Hepatocyte (in vitro differentiated cells): Measurements from ENCODE around the gene SERPINB11. TPM values are rescaled to one million over a fixed set of nuclear protein-coding genes. Genes with fewer than 3 reads are reported as not detected.
"Not testable (repeated sequence)": the region's sequence is repeated elsewhere in the genome, so short reads cannot be mapped to it uniquely, and the experiment has no call there.

Source experiments
- DNase-seq: peaks from one replicate; pipeline ENCODE4 v3.0.0-alpha.2; 2016; ENCODE audit warnings: low spot score
- H2AFZ ChIP-seq: fragments of 200-600 bp; sonication (generic); 2 replicates; pipeline ENCODE4 v1.6.0; 2016; ENCODE audit warnings: antibody characterized with exemption, mild to moderate bottlenecking
- H3K27ac ChIP-seq: fragments of 200-600 bp; sonication (generic); 2 replicates; pipeline ENCODE4 v1.5.1; 2016; ENCODE audit warnings: mild to moderate bottlenecking
- H3K27me3 ChIP-seq: fragments of 200-600 bp; sonication (generic); 2 replicates; pipeline ENCODE4 v1.6.1; 2016
- H3K36me3 ChIP-seq: fragments of 200-600 bp; sonication (generic); replicated peaks from 2 replicates; pipeline ENCODE4 v1.5.1; 2016; ENCODE audit warnings: low read depth; ENCODE audit not compliant: insufficient read depth
- H3K4me1 ChIP-seq: fragments of 200-600 bp; sonication (generic); 2 replicates; pipeline ENCODE4 v1.5.1; 2016; ENCODE audit warnings: mild to moderate bottlenecking, moderate library complexity; ENCODE audit not compliant: insufficient read depth
- H3K4me2 ChIP-seq: fragments of 200-600 bp; sonication (generic); 2 replicates; pipeline ENCODE4 v1.6.0; 2016
- H3K4me3 ChIP-seq: fragments of 200-600 bp; sonication (generic); 2 replicates; pipeline ENCODE4 v1.5.1; 2016; ENCODE audit warnings: mild to moderate bottlenecking
- H3K79me2 ChIP-seq: fragments of 200-600 bp; sonication (generic); 2 replicates; pipeline ENCODE4 v1.6.0; 2017; ENCODE audit warnings: mild to moderate bottlenecking
- H3K9me2 ChIP-seq: fragments of 200-600 bp; sonication (generic); replicated peaks from 2 replicates; pipeline ENCODE4 v1.6.0; 2017; ENCODE audit warnings: mild to moderate bottlenecking; ENCODE audit not compliant: insufficient read depth
- H3K9me3 ChIP-seq: fragments of 200-600 bp; sonication (generic); 2 replicates; pipeline ENCODE4 v1.5.1; 2016; ENCODE audit warnings: low read depth, mild to moderate bottlenecking
- H4K20me1 ChIP-seq: fragments of 200-600 bp; sonication (generic); 2 replicates; pipeline ENCODE4 v1.6.0; 2016; ENCODE audit warnings: mild to moderate bottlenecking; ENCODE audit not compliant: insufficient read depth, poor library complexity, severe bottlenecking
- EZH2 ChIP-seq: fragments of 200-600 bp; sonication (generic); IDR thresholded peaks from 2 replicates; pipeline ENCODE4 v1.6.1; 2016; ENCODE audit warnings: antibody characterized with exemption, mild to moderate bottlenecking, borderline replicate concordance
- EZH2phosphoT487 ChIP-seq: fragments of 200-600 bp; sonication (generic); IDR thresholded peaks from one replicate; pipeline ENCODE4 v1.6.1; 2018; ENCODE audit warnings: antibody characterized with exemption, mild to moderate bottlenecking, low read depth, moderate library complexity; ENCODE audit not compliant: unreplicated experiment, severe bottlenecking
- WGBS: methylation state at CpG from one replicate; pipeline ENCODE4 v1.1.6; 2016; ENCODE audit warnings: low lambda C conversion rate; ENCODE audit errors: missing lambda C conversion rate; 5-methylcytosine and 5-hydroxymethylcytosine counted together
- polyA plus RNA-seq: library from polyadenylated mRNA; unstranded; fragments of >200 nt; fragmentation: Nextera tagmentation; extraction: Ambion mirVana; gene quantifications from 2 replicates; pipeline ENCODE4 v1.2.1, GENCODE V29; 2016
- total RNA-seq: library from RNA; depleted of rRNA; stranded (reverse); fragments of >200 nt; gene quantifications from 2 replicates; pipeline ENCODE4 v1.2.3, GENCODE V29; 2014
- TF ChIP-seq, protein P1 (sequence below): fragments of 200-600 bp; sonication (generic); IDR thresholded peaks from 2 replicates; pipeline ENCODE4 v1.5.1; 2016; ENCODE audit warnings: antibody characterized with exemption, mild to moderate bottlenecking; ENCODE audit not compliant: poor library complexity

SERPINB11 gene
- total and polyA plus RNA-seq, 2 experiments from 2014 or later = not detected

DNA sequence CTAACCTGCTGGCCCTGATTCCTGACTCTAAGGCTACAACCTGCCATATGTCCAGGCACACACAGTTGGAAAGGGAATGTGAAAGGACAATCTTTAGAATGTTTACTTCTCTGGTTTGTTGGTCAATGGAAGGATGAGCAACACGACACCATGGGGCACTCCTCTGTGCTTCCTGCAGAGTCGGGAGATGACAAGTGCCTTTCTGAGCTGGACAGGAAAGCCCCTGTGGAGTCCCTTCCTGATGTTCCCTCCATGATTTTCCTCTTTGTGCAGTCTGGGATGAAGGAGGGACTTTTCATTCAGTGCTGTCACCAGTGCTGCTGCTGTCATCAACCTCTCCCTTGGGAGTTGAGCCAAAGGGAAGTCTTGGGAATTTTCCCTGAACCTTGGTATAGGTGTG lies 49.9 kb downstream of the SERPINB11 start:
- H3K27me3 ChIP-seq = no peaks in the 10 kb centered on the region
- no peak overlapping the region for H3K4me3 ChIP-seq
- TF ChIP-seq, protein P1, sequence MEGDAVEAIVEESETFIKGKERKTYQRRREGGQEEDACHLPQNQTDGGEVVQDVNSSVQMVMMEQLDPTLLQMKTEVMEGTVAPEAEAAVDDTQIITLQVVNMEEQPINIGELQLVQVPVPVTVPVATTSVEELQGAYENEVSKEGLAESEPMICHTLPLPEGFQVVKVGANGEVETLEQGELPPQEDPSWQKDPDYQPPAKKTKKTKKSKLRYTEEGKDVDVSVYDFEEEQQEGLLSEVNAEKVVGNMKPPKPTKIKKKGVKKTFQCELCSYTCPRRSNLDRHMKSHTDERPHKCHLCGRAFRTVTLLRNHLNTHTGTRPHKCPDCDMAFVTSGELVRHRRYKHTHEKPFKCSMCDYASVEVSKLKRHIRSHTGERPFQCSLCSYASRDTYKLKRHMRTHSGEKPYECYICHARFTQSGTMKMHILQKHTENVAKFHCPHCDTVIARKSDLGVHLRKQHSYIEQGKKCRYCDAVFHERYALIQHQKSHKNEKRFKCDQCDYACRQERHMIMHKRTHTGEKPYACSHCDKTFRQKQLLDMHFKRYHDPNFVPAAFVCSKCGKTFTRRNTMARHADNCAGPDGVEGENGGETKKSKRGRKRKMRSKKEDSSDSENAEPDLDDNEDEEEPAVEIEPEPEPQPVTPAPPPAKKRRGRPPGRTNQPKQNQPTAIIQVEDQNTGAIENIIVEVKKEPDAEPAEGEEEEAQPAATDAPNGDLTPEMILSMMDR = no peak
- no peak for TF ChIP-seq EZH2phosphoT487
- TF ChIP-seq EZH2 = no peak
- DNase-seq = no peak
- no peaks in the 10 kb centered on the region for H3K9me2 ChIP-seq
- H3K36me3 ChIP-seq = no peaks in the 10 kb centered on the region
- no peak overlapping the region for H2AFZ ChIP-seq
- H3K79me2 ChIP-seq = no peaks in the 10 kb centered on the region
- no peaks in the 10 kb centered on the region for H4K20me1 ChIP-seq
- H3K4me2 ChIP-seq = no peak overlapping the region
- H3K27ac ChIP-seq = no peak overlapping the region
- 90% methylated on average over 2 of the region's 2 CpGs for WGBS
- H3K4me1 ChIP-seq = no peaks in the 10 kb centered on the region
- H3K9me3 ChIP-seq = no peaks in the 10 kb centered on the region

DNA sequence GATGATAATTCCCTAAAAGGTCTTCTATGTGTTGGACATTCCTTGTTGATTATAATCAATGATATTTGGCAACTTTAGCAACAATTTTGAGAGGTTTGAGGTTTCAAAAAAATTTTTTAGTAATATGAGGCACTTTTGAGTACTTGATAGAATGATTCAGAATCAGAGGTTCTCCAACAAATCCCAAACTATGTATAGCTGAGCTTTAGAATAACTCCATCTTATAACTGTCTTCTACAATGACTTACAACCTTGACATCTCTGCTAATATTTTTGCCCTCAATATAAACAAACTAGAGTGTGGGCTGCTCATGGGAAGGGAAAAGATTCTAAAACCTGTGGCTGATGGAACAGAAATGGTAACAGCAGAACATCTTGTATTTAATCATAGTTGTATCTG lies 50.9 kb downstream of the SERPINB11 start:
- no peak overlapping the region for H3K4me2 ChIP-seq
- TF ChIP-seq EZH2 (no peak), EZH2phosphoT487 (no peak)
- TF ChIP-seq, protein P1 = no peak
- H3K9me3 ChIP-seq = no peaks in the 10 kb centered on the region
- DNase-seq = no peak
- no peaks in the 10 kb centered on the region for H4K20me1 ChIP-seq
- no peaks in the 10 kb centered on the region for H3K4me1 ChIP-seq
- H3K4me3 ChIP-seq = no peak overlapping the region
- no peaks in the 10 kb centered on the region for H3K79me2 ChIP-seq
- no peaks in the 10 kb centered on the region for H3K27me3 ChIP-seq
- H2AFZ ChIP-seq = no peak overlapping the region
- H3K36me3 ChIP-seq = no peaks in the 10 kb centered on the region
- no peaks in the 10 kb centered on the region for H3K9me2 ChIP-seq
- H3K27ac ChIP-seq = no peak overlapping the region

DNA sequence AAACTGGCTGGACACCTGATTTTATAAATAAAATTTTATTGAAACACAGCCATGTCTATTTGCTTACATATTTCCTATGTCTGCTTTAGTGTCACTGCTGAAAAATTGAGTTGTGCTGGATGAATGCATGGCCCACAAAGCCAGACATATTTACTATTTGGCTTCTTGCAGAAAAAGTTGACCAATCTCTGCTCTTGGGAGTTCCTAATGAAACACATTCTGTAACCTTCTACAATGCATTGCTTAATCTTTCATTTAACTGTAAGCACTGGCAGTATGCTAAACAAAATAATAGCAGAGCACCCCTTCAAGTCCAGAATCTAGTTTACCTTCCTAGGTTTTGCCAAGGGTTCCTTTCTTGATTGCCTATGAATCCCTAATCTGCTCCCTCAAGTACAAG lies 54.8 kb downstream of the SERPINB11 start:
- Histone ChIP-seq H4K20me1 (no peaks in the 10 kb centered on the region), H3K4me3 (no peak overlapping the region), H3K36me3 (no peaks in the 10 kb centered on the region), H3K4me1 (no peaks in the 10 kb centered on the region), H3K79me2 (no peaks in the 10 kb centered on the region), H2AFZ (no peak overlapping the region), H3K9me2 (no peaks in the 10 kb centered on the region), H3K9me3 (no peaks in the 10 kb centered on the region), H3K27me3 (no peaks in the 10 kb centered on the region), H3K4me2 (no peak overlapping the region), H3K27ac (no peak overlapping the region)
- TF ChIP-seq, protein P1 = no peak
- no peak for TF ChIP-seq EZH2phosphoT487
- TF ChIP-seq EZH2 = no peak
- DNase-seq = no peak

DNA sequence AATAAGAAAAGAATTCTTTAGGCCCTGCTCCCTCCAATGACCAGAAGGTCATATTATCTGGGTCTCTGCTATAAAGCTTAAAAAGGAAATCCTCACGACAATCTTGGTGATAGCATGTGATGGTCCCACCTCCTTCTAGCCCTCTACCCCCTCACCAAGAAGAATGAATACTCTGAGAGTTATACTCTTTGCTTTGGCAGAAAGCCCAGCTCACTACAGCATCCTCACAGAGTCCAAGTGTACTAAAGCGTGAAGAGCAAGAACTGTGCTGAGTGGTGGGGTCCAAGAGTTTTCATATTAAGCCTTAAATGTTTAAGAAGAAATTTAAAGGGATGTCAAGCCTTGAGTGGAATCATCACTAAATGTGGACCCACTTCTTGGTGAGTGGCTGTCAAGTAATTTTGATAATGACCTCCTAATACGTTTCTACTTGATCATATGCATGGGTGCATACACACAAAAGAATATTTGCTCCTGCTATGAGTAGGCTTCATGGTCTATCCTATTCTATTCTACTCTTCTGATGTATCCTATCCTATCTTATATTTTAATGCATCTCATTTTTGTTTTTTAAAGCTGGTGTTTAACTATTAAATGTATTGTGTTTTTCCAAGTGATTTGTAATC lies 56.0 kb downstream of the SERPINB11 start:
- H3K79me2 ChIP-seq = no peaks in the 10 kb centered on the region
- DNase-seq = no peak
- H3K4me1 ChIP-seq = no peaks in the 10 kb centered on the region
- H4K20me1 ChIP-seq = no peaks in the 10 kb centered on the region
- TF ChIP-seq EZH2 (no peak), EZH2phosphoT487 (no peak)
- TF ChIP-seq, protein P1 = no peak
- H3K9me3 ChIP-seq = no peaks in the 10 kb centered on the region
- no peaks in the 10 kb centered on the region for H3K9me2 ChIP-seq
- WGBS = 84% methylated on average over 3 of the region's 3 CpGs
- H3K27me3 ChIP-seq = no peaks in the 10 kb centered on the region
- H3K27ac ChIP-seq = no peak overlapping the region
- H2AFZ ChIP-seq = no peak overlapping the region
- no peak overlapping the region for H3K4me2 ChIP-seq
- no peak overlapping the region for H3K4me3 ChIP-seq
- H3K36me3 ChIP-seq = no peaks in the 10 kb centered on the region

DNA sequence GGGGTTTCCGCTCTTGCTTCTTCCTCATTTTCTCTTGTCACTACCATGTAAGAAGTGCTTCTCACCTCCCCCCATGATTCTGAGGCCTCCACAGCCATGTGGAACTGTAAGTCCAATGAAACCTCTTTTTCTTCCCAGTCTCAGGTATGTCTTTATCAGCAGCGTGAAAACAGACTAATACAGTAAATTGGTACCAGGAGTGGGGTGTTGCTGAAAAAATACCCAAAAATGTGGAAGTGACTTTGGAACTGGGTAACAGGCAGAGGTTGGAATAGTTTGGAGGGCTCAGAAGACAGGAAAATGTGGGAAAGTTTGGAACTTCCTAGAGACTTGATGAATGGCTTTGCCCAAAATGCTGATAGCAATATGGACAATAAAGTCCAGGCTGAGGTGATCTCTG lies 57.0 kb downstream of the SERPINB11 start:
- not testable (repeated sequence) for H3K4me2 ChIP-seq, H3K27ac ChIP-seq, H3K27me3 ChIP-seq, H3K4me1 ChIP-seq, H3K4me3 ChIP-seq, H3K9me2 ChIP-seq, H2AFZ ChIP-seq, H3K9me3 ChIP-seq, H3K79me2 ChIP-seq, H3K36me3 ChIP-seq, H4K20me1 ChIP-seq, DNase-seq
- WGBS = 93% methylated on average over 2 of the region's 2 CpGs
